Left lung (tissue), 10 donors: ENCODE results near the gene EHD4. TPM values are rescaled to one million over a fixed set of nuclear protein-coding genes. Genes with fewer than 3 reads are reported as not detected.

ENCODE experiments used
- ATAC-seq: fragments of 200-7000 bp; cut with Tn5 transposase; one replicate; pipeline ENCODE4 v1.9.1; 2020; ENCODE audit warnings: moderate library complexity
- DNase-seq, 4 donors: peaks; one replicate each; pipeline ENCODE4 v3.0.0-alpha.2; 2013 to 2020
- H3K27ac ChIP-seq, 2 donors: fragments of 200-600 bp; sonication (generic) in 1 of 2; one replicate each; pipeline versions ENCODE4 v1.5.0 to v1.8.0; 2020 to 2021
- H3K27me3 ChIP-seq, 2 donors: fragments of 200-600 bp; sonication (generic) in 1 of 2; one replicate each; pipeline versions ENCODE4 v1.5.0 to v1.8.0; 2020 to 2021
- H3K36me3 ChIP-seq, 2 donors: fragments of 200-600 bp; sonication (generic) in 1 of 2; one replicate each; pipeline versions ENCODE4 v1.5.0 to v1.8.0; 2020 to 2021
- H3K4me1 ChIP-seq, 2 donors: fragments of 200-600 bp; one replicate each; pipeline ENCODE4 v1.8.0; 2021
- H3K4me3 ChIP-seq, 2 donors: fragments of 200-600 bp; sonication (generic) in 1 of 2; one replicate each; pipeline versions ENCODE4 v1.5.0 to v1.8.0; 2020 to 2021; ENCODE audit warnings: mild to moderate bottlenecking in 1 of 2
- H3K9me3 ChIP-seq, 2 donors: fragments of 200-600 bp; sonication (generic) in 1 of 2; one replicate each; pipeline versions ENCODE4 v1.5.0 to v1.8.0; 2020 to 2021
- CTCF ChIP-seq, 2 donors: fragments of 200-600 bp; sonication (generic) in 1 of 2; IDR thresholded peaks; one replicate each; pipeline versions ENCODE4 v1.5.0 to v1.8.0; 2021; ENCODE audit warnings: antibody characterized with exemption in 2 of 2
- intact Hi-C, 2 donors: fragments of 100-400 bp; cut with DNase I; formaldehyde crosslinking; loops; one replicate each; pipeline versions ENCODE4 v1.11.2 to v1.14.2; 2022
- polyA plus RNA-seq, 6 donors: library from polyadenylated mRNA; unstranded; fragments of 120-200 nt; gene quantifications; one replicate each; pipeline ENCODE4 v1.2.1, GENCODE V29; 2013; ENCODE audit not compliant: insufficient read length in 6 of 6
- total RNA-seq, 2 donors: library from RNA; stranded (reverse); fragmentation: NEBNext Ultra II Directional; extraction: Animal tissue kit (Norgen Biotek cat#: 25700); gene quantifications; one replicate each; pipeline ENCODE4 v1.2.1, GENCODE V29; 2021
- donor health status: DM: no; HTN: yes; CAD: no.
- donor health status: DM: no; HTN: no; CAD: no.

EHD4 gene
- total and polyA plus RNA-seq, 8 donors: 11.7 to 32.6 (median 13.1) TPM

DNA sequence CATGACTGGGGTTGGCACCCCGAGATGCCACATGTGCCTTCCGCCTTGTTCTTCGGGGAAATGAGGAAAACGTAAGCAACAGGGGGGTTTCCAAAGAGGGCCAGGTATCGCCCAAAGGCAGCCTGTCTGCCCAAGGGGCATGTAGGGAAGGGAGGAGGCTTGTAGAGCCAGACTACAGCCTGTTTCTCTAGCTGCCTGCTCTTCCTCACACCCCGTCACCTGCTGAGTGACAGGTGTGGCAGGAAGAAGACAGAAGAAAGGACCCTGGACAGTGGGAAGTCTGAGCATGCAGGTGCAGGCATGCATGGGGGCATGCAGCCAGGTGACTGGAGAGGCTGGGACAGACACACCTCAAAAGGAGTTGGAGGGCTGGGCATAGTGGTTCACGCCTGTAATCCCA, 38.7 kb upstream of the EHD4 start:
- no peak overlapping the region for H3K27ac ChIP-seq

GRCh38 chr15:42010434-42010833, 38.1 kb upstream of the EHD4 start:
- Histone ChIP-seq H3K9me3 (no peaks in the 10 kb centered on the region), H3K27me3 (no peaks in the 10 kb centered on the region), H3K4me1 (peaks cover 0 to 5% of the 10 kb centered on the region in 2 donors), H3K27ac (no peak overlapping the region), H3K4me3 (no peak overlapping the region), H3K36me3 (no peaks in the 10 kb centered on the region)
- TF ChIP-seq CTCF (IDR thresholded peaks at IDR 0.05): no peak
- DNase-seq (no peak), ATAC-seq (no peak)
- intact Hi-C loops: no loop called here

More for the DNA sequence above, 38.7 kb upstream of the EHD4 start:
- no peaks in the 10 kb centered on the region for H3K36me3 ChIP-seq
- no peaks in the 10 kb centered on the region for H3K27me3 ChIP-seq
- no peak for TF ChIP-seq CTCF (IDR thresholded peaks at IDR 0.05)
- H3K4me1 ChIP-seq: peaks cover 0 to 5% of the 10 kb centered on the region in 2 donors
- intact Hi-C loops: no loop called here
- no peaks in the 10 kb centered on the region for H3K9me3 ChIP-seq
- no peak overlapping the region for H3K4me3 ChIP-seq
- ATAC-seq: no peak
- DNase-seq: no peak

- ATAC-seq (no peak), DNase-seq (no peak)
- no peak overlapping the region for H3K27ac ChIP-seq
- H3K4me3 ChIP-seq: no peak overlapping the region
- peaks cover 0 to 5% of the 10 kb centered on the region in 2 donors for H3K4me1 ChIP-seq
- H3K27me3 ChIP-seq: no peaks in the 10 kb centered on the region
- no peak for TF ChIP-seq CTCF (IDR thresholded peaks at IDR 0.05)
- H3K36me3 ChIP-seq: no peaks in the 10 kb centered on the region
- intact Hi-C loops: no loop called here
- H3K9me3 ChIP-seq: no peaks in the 10 kb centered on the region
These were observed 37.1 kb upstream of the EHD4 start for GRCh38 chr15:42009474-42009873.

DNA sequence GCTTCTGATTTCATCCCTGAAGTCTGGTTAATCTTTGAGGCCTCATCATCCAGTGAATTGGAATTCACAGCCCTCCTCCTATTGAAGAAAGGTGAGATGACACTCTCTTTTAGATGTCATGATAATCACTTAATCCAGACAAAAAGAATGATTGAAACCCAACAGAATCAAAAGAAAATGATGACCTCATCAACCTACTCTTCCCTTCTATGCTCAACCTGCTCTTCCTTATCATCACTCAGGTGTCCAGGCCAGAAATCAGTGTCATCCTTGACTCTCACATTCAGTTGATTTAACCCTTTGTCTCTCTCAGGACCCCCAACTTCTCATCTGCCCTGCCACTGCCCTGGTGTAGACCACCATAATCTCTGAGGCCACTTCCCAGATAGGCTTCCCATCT, 36.7 kb upstream of the EHD4 start:
- DNase-seq: no peak
- H3K9me3 ChIP-seq: no peaks in the 10 kb centered on the region
- no peak for TF ChIP-seq CTCF (IDR thresholded peaks at IDR 0.05)
- no peaks in the 10 kb centered on the region for H3K27me3 ChIP-seq
- H3K4me3 ChIP-seq: no peak overlapping the region
- no peak for ATAC-seq
- no peaks in the 10 kb centered on the region for H3K36me3 ChIP-seq
- intact Hi-C loops: no loop called here
- H3K4me1 ChIP-seq: peaks cover 0 to 5% of the 10 kb centered on the region in 2 donors
- H3K27ac ChIP-seq: no peak overlapping the region

DNA sequence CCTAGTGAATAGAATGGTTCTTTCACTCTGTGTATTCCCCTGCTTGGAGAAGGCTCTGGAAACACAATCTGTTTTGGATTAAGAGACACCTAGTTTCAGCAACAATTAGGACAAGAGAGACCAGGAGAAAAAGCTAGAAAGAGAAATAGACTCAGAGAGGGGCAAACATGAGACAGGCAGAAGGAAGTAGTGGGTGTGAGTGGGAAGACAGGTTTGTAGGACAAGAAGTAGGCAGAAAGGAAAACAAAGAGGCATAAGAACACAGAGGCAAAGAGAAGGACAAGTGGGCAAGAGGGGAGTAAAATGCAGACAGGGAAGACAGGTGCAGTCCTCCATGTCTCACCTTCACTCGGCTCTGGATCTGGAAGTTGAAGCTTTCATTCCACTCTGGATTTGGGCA, 35.0 kb upstream of the EHD4 start:
- intact Hi-C loops: no loop called here
- H3K4me3 ChIP-seq: no peak overlapping the region
- H3K27ac ChIP-seq: no peak overlapping the region
- ATAC-seq (no peak), DNase-seq (no peak)
- H3K4me1 ChIP-seq: no peaks in the 10 kb centered on the region
- no peak for TF ChIP-seq CTCF (IDR thresholded peaks at IDR 0.05)
- H3K36me3 ChIP-seq: no peaks in the 10 kb centered on the region
- H3K9me3 ChIP-seq: no peaks in the 10 kb centered on the region
- H3K27me3 ChIP-seq: no peaks in the 10 kb centered on the region
